Psoas muscle (tissue), 8 donors: ENCODE measurements around the gene SH2D7. TPM values are rescaled to one million over a fixed set of nuclear protein-coding genes. Genes with fewer than 3 reads are reported as not detected.

Source experiments
- ATAC-seq, 4 donors: fragments of 200-7000 bp; cut with Tn5 transposase; one replicate each; pipeline ENCODE4 v1.9.1; 2020; ENCODE audit warnings: moderate library complexity in 3 of 4, mild to moderate bottlenecking in 2 of 4
- DNase-seq, 2 donors: peaks; one replicate each; pipeline ENCODE4 v3.0.0-alpha.2; 2020
- H3K27ac ChIP-seq: fragments of 200-600 bp; one replicate; pipeline ENCODE4 v1.8.0; 2022
- H3K27me3 ChIP-seq, 3 donors: fragments of 200-600 bp in 1 of 3; one replicate each; pipeline versions ENCODE4 v1.6.1 to v1.8.0; 2013 to 2022; ENCODE audit warnings: low read length in 2 of 3, mild to moderate bottlenecking in 2 of 3, moderate library complexity in 1 of 3; ENCODE audit not compliant: insufficient read depth in 3 of 3
- H3K36me3 ChIP-seq, 2 donors: fragments of 200-600 bp in 1 of 2; one replicate each; pipeline versions ENCODE4 v1.6.1 to v1.8.0; 2013 to 2022; ENCODE audit warnings: low read depth in 1 of 2, mild to moderate bottlenecking in 1 of 2, moderate library complexity in 1 of 2; ENCODE audit not compliant: insufficient read depth in 1 of 2
- H3K4me1 ChIP-seq: fragments of 200-600 bp; one replicate; pipeline ENCODE4 v1.8.0; 2022
- H3K4me3 ChIP-seq: fragments of 200-600 bp; one replicate; pipeline ENCODE4 v1.8.0; 2022; ENCODE audit warnings: mild to moderate bottlenecking
- H3K9me3 ChIP-seq: fragments of 200-600 bp; one replicate; pipeline ENCODE4 v1.8.0; 2022
- WGBS, 3 donors: extraction: QIAGEN DNeasy Blood & Tissue Kit; methylation state at CpG; one replicate each; pipeline versions ENCODE4 v1.1.6 to v1.1.7; 2013; 5-methylcytosine and 5-hydroxymethylcytosine counted together
- intact Hi-C, 2 donors: fragments of 100-400 bp; cut with DNase I; formaldehyde crosslinking; loops; one replicate each; pipeline versions ENCODE4 v1.11.0 to v1.14.2; 2022
- polyA plus RNA-seq, 3 donors: library from polyadenylated mRNA; stranded (reverse); fragments of 200-250 nt; gene quantifications; one replicate each; pipeline ENCODE4 v1.2.3, GENCODE V29; 2013
- total RNA-seq, 4 donors: library from RNA; stranded (reverse); fragmentation: NEBNext Ultra II Directional in 2 of 4; extraction: Animal tissue kit (Norgen Biotek cat#: 25700) in 2 of 4; gene quantifications; one replicate each; pipeline versions ENCODE4 v1.2.1 to v1.2.4, GENCODE V29; 2021 to 2023
- TF ChIP-seq, protein P1 (sequence below): fragments of 200-600 bp; IDR thresholded peaks from one replicate; pipeline ENCODE4 v1.8.0; 2022; ENCODE audit warnings: antibody characterized with exemption
- donor health status: healthy with polysubstance abuse.
- donor health status: DM: no; HTN: no; CAD: no; lungs with moderate emphysema.
- donor health status: Bipolar disorder and iron deficiency.
- donor health status: healthy.
- donor health status: DM: yes; HTN: yes; CAD: no.
- donor health status: DM: no; HTN: no; CAD: no.
- donor health status: DM: no; HTN: no; CAD: no.
- donor health status: DM: yes; HTN: yes; CAD: no.

The SH2D7 gene
- total and polyA plus RNA-seq, 7 donors: not detected

DNA sequence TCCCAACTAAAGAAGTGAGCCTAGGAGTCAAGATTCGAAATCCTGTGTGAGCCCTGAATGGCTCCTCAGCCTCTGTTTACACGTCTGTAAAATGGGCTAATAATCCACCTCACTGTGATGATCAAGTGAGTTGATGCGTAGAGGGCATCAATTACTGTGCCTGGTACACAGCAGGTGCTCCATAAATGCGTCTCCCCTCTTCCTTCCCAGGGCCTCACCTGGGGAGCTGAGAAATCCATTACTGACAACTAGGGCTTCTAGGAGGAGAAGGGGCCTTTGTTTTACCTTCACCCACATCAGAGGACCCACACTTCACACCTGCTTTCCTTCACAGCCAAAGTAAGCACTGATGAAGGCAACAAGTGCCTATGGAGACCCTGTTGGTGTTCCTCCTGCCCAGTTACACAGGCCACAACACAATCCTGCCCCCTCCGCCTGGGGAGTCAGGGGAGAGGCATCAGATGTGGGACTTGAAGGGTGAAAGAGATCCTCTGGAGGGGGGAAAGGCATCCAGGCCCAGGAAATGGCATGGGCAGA is 37.5 kb downstream of the SH2D7 start:
- Histone ChIP-seq H3K27me3 (no peaks in the 10 kb centered on the region), H3K4me1 (peaks cover 19% of the 10 kb centered on the region), H3K36me3 (no peaks in the 10 kb centered on the region), H3K27ac (peak overlapping the region; percentile 46), H3K4me3 (no peak overlapping the region), H3K9me3 (no peaks in the 10 kb centered on the region)
- WGBS, 3 donors: 89 to 93% (median 93%) methylated on average over 5 of the region's 5 CpGs
- TF ChIP-seq, protein P1, sequence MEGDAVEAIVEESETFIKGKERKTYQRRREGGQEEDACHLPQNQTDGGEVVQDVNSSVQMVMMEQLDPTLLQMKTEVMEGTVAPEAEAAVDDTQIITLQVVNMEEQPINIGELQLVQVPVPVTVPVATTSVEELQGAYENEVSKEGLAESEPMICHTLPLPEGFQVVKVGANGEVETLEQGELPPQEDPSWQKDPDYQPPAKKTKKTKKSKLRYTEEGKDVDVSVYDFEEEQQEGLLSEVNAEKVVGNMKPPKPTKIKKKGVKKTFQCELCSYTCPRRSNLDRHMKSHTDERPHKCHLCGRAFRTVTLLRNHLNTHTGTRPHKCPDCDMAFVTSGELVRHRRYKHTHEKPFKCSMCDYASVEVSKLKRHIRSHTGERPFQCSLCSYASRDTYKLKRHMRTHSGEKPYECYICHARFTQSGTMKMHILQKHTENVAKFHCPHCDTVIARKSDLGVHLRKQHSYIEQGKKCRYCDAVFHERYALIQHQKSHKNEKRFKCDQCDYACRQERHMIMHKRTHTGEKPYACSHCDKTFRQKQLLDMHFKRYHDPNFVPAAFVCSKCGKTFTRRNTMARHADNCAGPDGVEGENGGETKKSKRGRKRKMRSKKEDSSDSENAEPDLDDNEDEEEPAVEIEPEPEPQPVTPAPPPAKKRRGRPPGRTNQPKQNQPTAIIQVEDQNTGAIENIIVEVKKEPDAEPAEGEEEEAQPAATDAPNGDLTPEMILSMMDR: no peak
- intact Hi-C loops: loop anchor here (5.0 kb wide), 3 partner anchors 32 to 112 kb away; no protein-coding TSS in a partner anchor
- ATAC-seq (no peak), DNase-seq (no peak)

GRCh38 chr15:78130466-78131294 is 38.3 kb downstream of the SH2D7 start:
- H3K9me3 ChIP-seq: no peaks in the 10 kb centered on the region
- peak in 1 of 2 donors; percentile 61 for DNase-seq
- H3K27ac ChIP-seq: peak overlapping the region; percentile 93
- peaks cover 19% of the 10 kb centered on the region for H3K4me1 ChIP-seq
- ATAC-seq: peak in 1 of 4 donors; percentile 4
- no peaks in the 10 kb centered on the region for H3K36me3 ChIP-seq
- peak overlapping the region; percentile 96 for H3K4me3 ChIP-seq
- TF ChIP-seq, protein P1: no peak
- 32 to 41% (median 41%) methylated on average over 35 to 51 of the region's 51 CpGs for WGBS, 3 donors
- intact Hi-C loops: no loop called here
- no peaks in the 10 kb centered on the region for H3K27me3 ChIP-seq

DNA sequence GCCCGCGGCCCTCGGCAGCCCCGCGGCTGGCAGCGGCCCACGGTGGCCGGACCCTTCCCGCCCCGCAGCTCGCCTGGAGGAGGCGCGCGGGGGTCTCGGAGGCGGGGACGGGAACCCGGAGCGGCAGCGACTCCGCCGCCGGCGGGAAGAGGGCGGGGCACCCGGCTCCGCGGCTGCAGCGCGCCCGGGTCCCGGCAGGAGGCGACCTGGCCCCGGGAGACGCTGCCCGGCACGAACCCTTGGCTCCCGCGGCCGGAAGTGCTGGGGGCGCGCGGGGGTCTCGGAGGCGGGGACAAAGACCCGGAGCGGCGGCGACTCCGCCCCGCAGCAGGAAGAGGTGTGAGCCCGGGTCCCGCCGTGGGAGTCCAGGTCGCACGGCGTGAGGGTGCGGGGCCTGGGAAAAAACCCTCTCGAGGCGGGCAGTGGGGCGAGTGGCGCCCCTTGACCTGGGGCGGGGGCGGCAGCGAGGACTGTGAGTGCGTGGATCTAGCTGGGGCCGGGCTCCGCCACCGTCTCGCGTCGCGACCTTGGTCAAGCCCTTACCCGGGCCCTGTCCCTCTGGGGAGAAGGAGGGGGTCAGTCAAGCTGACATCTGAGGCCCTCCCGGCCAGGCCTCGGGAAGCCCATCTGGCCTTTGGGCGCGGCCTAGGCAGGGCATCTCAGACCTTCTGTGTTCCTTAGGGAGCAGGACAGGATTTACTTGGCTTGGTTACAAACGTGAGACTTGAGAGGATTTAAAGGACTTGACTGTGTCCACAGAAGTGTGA is 39.1 kb downstream of the SH2D7 start, which contains the start of gene CIB2:
CIB2 (minus strand) TSS at position 151 of the 767 bp plus-strand sequence. CDS start 230 bp downstream, outside the sequence.
- ATAC-seq (peak; percentile 83 to 92 (median 90)), DNase-seq (peak; percentile 80 to 87)
- H3K36me3 ChIP-seq: no peaks in the 10 kb centered on the region
- H3K27ac ChIP-seq: peak within 1 kb of the TSS; percentile 93
- H3K27me3 ChIP-seq: no peaks in the 10 kb centered on the region
- H3K4me1 ChIP-seq: peaks cover 19% of the 10 kb centered on the region
- peak within 1 kb of the TSS; percentile 96 for H3K4me3 ChIP-seq
- intact Hi-C loops: no loop called here
- H3K9me3 ChIP-seq: no peaks in the 10 kb centered on the region
- WGBS, 3 donors: 0 to 1% (median 1%) methylated on average over 56 to 79 of the region's 79 CpGs
- TF ChIP-seq, protein P1: peak; percentile 89

GRCh38 chr15:78133801-78134200 is 41.4 kb downstream of the SH2D7 start:
- intact Hi-C loops: no loop called here

More at GRCh38 chr15:78133801-78134200, 41.4 kb downstream of the SH2D7 start:
- H3K27me3 ChIP-seq: no peaks in the 10 kb centered on the region
- H3K36me3 ChIP-seq: no peaks in the 10 kb centered on the region
- WGBS, 3 donors: 89 to 95% (median 91%) methylated on average over 2 of the region's 2 CpGs
- H3K27ac ChIP-seq: no peak overlapping the region
- ATAC-seq (no peak), DNase-seq (no peak)
- TF ChIP-seq, protein P1: no peak
- H3K9me3 ChIP-seq: no peaks in the 10 kb centered on the region
- H3K4me1 ChIP-seq: peaks cover 19% of the 10 kb centered on the region
- no peak overlapping the region for H3K4me3 ChIP-seq
